Endothelial cell (in vitro differentiated cells): ENCODE results near the gene GNG12. TPM values are rescaled to one million over a fixed set of nuclear protein-coding genes. Genes with fewer than 3 reads are reported as not detected.
"Not testable (repeated sequence)": the region's sequence is repeated elsewhere in the genome, so short reads cannot be mapped to it uniquely, and the experiment has no call there.

Source experiments
- DNase-seq: peaks from one replicate; pipeline ENCODE4 v3.0.0; 2021; ENCODE audit warnings: low spot score
- H3K27ac Mint-ChIP-seq: one replicate; pipeline ENCODE4 v1.8.0; 2021; ENCODE audit warnings: mixed read lengths, inconsistent platforms; ENCODE audit not compliant: unreplicated experiment
- H3K27me3 Mint-ChIP-seq: one replicate; pipeline ENCODE4 v1.8.0; 2021; ENCODE audit warnings: mild to moderate bottlenecking, moderate library complexity, mixed read lengths, inconsistent platforms; ENCODE audit not compliant: unreplicated experiment
- H3K36me3 Mint-ChIP-seq: one replicate; pipeline ENCODE4 v1.8.0; 2021; ENCODE audit warnings: mild to moderate bottlenecking, low read depth, mixed read lengths, inconsistent platforms; ENCODE audit not compliant: unreplicated experiment
- H3K4me1 Mint-ChIP-seq: one replicate; pipeline ENCODE4 v1.8.0; 2021; ENCODE audit warnings: mild to moderate bottlenecking, mixed read lengths, inconsistent platforms; ENCODE audit not compliant: unreplicated experiment
- H3K4me3 Mint-ChIP-seq: one replicate; pipeline ENCODE4 v1.8.0; 2021; ENCODE audit warnings: mild to moderate bottlenecking, mixed read lengths, inconsistent platforms; ENCODE audit not compliant: unreplicated experiment
- H3K9me3 Mint-ChIP-seq: one replicate; pipeline ENCODE4 v1.8.0; 2021; ENCODE audit warnings: mixed read lengths, inconsistent platforms; ENCODE audit not compliant: unreplicated experiment
- total RNA-seq: library from RNA; stranded (reverse); fragmentation: NEBNext Ultra II Directional; extraction: Animal tissue kit (Norgen Biotek cat#: 25700); gene quantifications from one replicate; pipeline ENCODE4 v1.2.1, GENCODE V29; 2021; ENCODE audit not compliant: unreplicated experiment
- TF ChIP-seq, protein P1 (sequence below): fragments of 200-600 bp; sonication (generic); IDR thresholded peaks from one replicate; pipeline ENCODE4 v1.5.0; 2021; ENCODE audit warnings: antibody characterized with exemption; ENCODE audit not compliant: unreplicated experiment

The GNG12 gene
- total RNA-seq, 1 donor from 2014 or later, result 26.2 TPM

DNA sequence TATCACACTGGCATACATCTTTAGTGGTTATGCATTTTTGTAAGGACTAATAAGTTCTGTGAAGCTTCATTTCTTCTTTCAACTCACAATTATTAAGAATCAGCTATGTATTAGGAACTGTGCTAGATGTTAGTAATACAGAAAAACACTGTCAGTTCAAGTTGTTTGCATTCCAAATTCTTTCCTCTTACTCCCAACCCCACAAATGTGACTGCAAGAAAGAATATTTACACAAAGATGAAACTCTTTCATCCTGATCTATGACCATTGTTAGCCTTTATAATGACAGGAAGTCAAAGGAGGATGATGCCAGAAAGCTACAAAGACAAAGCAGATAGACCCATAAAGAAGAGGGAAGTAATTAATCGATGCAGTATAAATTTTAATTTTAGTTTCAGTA is 169.2 kb downstream of the GNG12 start:
- Mint-ChIP-seq H3K27ac (peak overlapping the region; percentile 76), H3K27me3 (peaks cover 8% of the 10 kb centered on the region), H3K4me1 (peaks cover 14% of the 10 kb centered on the region), H3K4me3 (peak overlapping the region; percentile 0), H3K36me3 (peaks cover 4% of the 10 kb centered on the region), H3K9me3 (no peaks in the 10 kb centered on the region)
- DNase-seq, result no peak
- TF ChIP-seq, protein P1, sequence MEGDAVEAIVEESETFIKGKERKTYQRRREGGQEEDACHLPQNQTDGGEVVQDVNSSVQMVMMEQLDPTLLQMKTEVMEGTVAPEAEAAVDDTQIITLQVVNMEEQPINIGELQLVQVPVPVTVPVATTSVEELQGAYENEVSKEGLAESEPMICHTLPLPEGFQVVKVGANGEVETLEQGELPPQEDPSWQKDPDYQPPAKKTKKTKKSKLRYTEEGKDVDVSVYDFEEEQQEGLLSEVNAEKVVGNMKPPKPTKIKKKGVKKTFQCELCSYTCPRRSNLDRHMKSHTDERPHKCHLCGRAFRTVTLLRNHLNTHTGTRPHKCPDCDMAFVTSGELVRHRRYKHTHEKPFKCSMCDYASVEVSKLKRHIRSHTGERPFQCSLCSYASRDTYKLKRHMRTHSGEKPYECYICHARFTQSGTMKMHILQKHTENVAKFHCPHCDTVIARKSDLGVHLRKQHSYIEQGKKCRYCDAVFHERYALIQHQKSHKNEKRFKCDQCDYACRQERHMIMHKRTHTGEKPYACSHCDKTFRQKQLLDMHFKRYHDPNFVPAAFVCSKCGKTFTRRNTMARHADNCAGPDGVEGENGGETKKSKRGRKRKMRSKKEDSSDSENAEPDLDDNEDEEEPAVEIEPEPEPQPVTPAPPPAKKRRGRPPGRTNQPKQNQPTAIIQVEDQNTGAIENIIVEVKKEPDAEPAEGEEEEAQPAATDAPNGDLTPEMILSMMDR, result no peak

DNA sequence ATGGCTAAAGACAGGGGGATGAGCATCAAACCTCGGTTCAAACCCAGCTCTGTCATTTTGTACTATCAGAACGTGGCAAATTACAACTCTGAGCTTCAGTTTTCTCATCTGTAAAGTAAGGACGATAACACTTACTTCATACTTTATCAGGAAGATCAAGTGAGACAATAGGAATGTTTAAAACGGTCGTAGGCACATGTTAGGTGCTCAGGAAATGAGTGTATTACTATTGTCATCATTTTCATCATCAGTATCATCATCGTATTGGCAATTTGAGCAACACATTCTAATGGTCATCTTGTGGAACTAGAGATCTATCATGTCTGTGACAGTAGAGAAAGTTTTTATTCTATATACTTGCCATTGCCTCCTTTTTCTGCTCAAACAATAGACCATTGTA is 170.4 kb downstream of the GNG12 start:
- Mint-ChIP-seq H3K27ac (peak overlapping the region; percentile 48), H3K4me1 (peaks cover 14% of the 10 kb centered on the region), H3K9me3 (no peaks in the 10 kb centered on the region), H3K27me3 (peaks cover 3% of the 10 kb centered on the region), H3K36me3 (peaks cover 4% of the 10 kb centered on the region), H3K4me3 (no peak overlapping the region)
- no peak for DNase-seq
- TF ChIP-seq, protein P1, result no peak

DNA sequence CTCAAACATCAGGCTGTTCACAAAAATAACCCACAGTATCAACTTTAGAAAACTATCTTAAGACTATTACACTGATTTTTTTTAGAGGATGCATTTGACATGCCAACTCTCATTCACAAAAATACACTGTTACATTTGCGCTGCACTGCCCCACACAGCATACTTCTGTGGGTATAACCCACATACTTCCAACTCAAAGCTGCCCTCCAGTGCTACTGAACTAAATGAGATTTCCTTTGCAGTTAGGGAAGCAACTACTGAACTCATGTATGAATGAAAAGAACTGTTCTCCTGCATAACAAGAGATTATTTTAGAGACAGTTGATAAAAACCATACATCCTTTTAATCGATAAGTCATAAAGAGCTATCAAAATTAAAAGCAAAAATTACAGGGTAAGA is 174.0 kb downstream of the GNG12 start:
- no peak overlapping the region for H3K4me3 Mint-ChIP-seq
- no peak for DNase-seq
- TF ChIP-seq, protein P1, result no peak
- H3K27me3 Mint-ChIP-seq, result no peaks in the 10 kb centered on the region
- no peaks in the 10 kb centered on the region for H3K9me3 Mint-ChIP-seq
- peaks cover 4% of the 10 kb centered on the region for H3K36me3 Mint-ChIP-seq
- H3K27ac Mint-ChIP-seq, result no peak overlapping the region
- H3K4me1 Mint-ChIP-seq, result peaks cover 14% of the 10 kb centered on the region

DNA sequence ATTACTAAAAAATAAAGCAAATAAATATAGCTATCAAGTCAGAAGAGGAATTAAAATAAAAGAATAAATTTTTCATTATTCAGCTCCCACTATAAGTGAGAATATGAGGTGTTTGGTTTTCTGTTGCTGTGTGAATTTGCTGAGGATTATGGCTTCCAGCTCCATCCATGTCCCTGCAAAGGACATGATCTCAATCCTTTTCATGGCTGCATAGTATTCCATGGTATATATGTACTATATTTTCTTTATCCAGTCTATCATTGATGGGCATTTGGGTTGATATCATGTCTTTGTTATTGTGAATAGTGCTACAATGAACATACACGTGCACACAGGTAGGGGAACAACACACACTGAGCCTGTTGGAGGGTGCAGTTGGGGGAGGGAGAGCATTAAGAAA is 176.1 kb downstream of the GNG12 start:
- H3K27ac Mint-ChIP-seq, H3K27me3 Mint-ChIP-seq, H3K4me3 Mint-ChIP-seq: not testable (repeated sequence)

DNA sequence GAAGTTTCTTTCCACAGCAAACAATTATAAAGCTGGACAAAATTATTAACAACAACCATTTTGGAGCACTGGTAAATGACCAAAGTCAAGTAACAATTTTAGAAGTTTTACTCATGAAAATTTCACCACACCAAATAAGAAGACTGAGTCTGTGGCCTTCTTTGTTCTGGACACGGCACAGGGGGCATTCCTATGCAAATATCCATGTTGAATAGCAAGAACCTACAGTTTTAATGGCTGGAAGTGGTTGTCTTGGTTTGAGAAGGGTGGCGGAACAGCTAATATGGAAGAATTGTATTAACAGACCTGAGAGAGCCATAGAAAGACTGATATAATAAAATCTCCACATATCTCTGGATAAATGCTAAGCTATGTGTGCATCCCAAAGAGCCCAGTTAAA is 177.7 kb downstream of the GNG12 start:
- Mint-ChIP-seq H3K9me3 (no peaks in the 10 kb centered on the region), H3K27me3 (no peaks in the 10 kb centered on the region), H3K27ac (no peak overlapping the region), H3K36me3 (peaks cover 4% of the 10 kb centered on the region), H3K4me3 (no peak overlapping the region), H3K4me1 (no peaks in the 10 kb centered on the region)
- no peak for DNase-seq
- TF ChIP-seq, protein P1, result no peak

More for the DNA sequence above, 176.1 kb downstream of the GNG12 start:
- not testable (repeated sequence) for H3K9me3 Mint-ChIP-seq, H3K36me3 Mint-ChIP-seq, DNase-seq, H3K4me1 Mint-ChIP-seq

DNA sequence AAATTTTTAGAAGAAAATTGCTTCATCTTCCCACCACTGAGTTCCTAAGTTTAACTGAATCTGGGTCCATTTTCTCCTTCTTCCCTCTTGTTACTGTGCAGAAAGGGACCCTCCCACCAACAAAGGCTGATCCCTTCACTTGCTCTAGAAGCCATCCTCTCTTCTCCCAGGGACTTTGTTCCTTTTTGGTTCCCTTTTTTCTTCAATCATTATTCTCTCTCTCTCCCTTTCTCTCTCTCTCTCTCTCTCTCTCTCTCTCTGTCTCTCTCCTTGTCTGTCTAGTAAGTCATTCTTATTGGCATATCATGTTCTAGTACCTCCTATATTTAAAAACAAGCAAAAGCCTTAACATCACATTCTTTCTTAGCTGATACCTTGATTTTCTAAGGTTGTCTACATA is 180.0 kb downstream of the GNG12 start:
- H3K4me3 Mint-ChIP-seq, result no peak overlapping the region
- TF ChIP-seq, protein P1, result no peak
- H3K36me3 Mint-ChIP-seq, result no peaks in the 10 kb centered on the region
- H3K27ac Mint-ChIP-seq, result no peak overlapping the region
- no peaks in the 10 kb centered on the region for H3K9me3 Mint-ChIP-seq
- no peaks in the 10 kb centered on the region for H3K27me3 Mint-ChIP-seq
- no peak for DNase-seq
- no peaks in the 10 kb centered on the region for H3K4me1 Mint-ChIP-seq
